GM18951 (cell line): Measurements from ENCODE around the gene ASCC3.
"Not testable (repeated sequence)": the region's sequence is repeated elsewhere in the genome, so short reads cannot be mapped to it uniquely, and the experiment has no call there.

Source experiments
- POLR2A ChIP-seq: IDR thresholded peaks from 4 replicates; pipeline ENCODE4 v1.6.1; 2011; ENCODE audit warnings: mild to moderate bottlenecking; ENCODE audit not compliant: insufficient read length, insufficient read depth; ENCODE audit errors: extremely low read depth
- in situ Hi-C: fragments of 300-500 bp; cut with MboI; formaldehyde crosslinking; loops from one replicate; pipeline ENCODE4 v1.12.0; 2022; ENCODE audit warnings: low sequenced_read_pairs, mixed read lengths, inconsistent platforms; ENCODE audit not compliant: unreplicated experiment

Gene ASCC3

DNA sequence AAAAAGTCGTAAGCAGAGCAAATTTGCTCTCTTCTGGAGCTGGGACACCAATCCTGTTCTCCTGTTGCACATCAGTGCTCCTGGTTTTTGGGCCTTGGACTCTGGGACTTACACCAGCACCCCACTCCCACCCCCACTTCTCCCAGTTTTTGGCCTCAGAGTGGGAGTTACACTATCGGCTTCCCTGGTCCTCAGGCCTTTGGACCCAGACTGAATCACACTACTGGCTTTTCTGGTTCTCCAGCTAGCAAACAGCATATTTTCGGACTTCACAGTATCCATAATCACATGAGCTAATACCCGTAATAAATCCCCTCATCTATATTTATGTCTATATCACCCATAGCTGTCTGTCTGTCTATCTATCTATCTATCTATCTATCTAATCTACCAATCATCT is 23.2 kb upstream of the ASCC3 start:
- TF ChIP-seq POLR2A = no peak
- in situ Hi-C loops = no loop called here

DNA sequence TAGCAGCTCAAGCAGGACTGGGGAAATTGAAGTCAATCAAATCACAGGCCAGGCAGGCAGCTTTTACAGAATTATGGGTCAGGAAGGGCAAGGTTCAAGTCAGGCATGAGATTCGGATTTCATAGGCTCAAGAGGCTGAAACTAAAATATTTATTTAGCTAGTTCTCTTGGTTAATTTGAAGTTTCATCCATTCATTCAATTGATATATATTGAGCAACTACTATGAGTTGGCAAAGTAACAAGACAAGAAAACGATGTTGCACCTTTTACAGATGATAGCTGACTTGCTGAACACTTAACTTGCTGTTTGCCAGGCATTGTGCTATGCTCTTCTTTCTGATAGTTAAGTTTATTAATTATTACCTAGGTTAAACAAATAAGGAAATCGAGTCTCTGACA is 20.5 kb upstream of the ASCC3 start:
- in situ Hi-C loops = no loop called here
- no peak for TF ChIP-seq POLR2A

DNA sequence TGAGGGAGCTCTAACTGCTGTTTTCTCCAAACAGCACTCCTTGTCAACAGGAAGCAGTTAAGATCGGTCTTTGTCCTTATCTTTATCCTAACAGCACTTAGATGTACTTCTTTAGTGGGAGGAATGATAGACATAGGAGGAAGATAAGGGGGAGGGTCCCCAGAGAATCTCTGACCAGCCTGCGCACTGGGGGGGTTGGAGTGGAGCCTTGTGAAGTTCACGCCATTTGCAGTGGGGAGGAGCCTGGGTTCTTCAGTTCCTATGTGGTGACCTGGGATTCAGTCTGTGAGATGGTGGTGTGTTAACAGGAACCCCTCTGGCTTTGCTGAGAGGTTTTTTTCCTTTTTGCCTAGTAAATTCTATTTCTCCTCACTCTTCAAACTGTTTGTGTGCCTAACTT is 18.1 kb upstream of the ASCC3 start:
- in situ Hi-C loops = no loop called here
- no peak for TF ChIP-seq POLR2A

DNA sequence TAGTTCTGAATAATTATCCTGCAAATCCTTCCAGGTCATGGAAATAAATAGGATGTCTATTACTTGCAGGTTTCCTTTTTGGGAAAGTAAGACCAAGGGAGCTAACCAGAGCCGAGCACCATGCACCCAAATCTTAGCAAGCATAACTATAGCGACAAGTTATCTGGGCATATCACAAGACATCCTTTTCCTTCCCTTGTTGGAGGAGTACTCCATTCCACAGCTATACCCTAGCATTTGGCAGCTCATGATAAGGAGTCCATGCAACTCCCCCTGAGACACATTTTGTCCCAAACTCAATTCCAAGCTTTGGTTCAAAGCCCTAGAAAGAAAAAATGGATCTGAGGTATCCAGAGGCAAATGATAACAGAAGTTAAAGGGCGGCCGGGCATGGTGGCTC is 16.5 kb upstream of the ASCC3 start:
- in situ Hi-C loops = no loop called here
- TF ChIP-seq POLR2A = no peak

DNA sequence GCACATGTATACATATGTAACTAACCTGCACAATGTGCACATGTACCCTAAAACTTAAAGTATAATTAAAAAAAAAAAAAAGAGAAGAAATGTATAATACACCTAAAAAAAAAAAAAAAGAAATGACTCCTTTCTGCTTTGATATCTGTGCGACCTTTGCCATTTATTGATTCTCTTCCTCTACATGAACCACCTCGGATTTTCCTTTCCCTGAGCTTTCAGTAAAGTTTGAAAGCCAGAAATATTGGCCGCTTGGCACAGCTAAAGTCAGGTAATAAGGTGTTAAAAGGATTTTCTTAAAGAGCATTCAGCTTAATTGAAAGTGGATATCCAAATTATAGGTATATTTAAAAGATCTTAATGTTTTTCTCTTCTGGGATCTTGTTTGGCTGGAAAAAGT is 12.6 kb upstream of the ASCC3 start:
- in situ Hi-C loops = no loop called here
- TF ChIP-seq POLR2A = no peak

DNA sequence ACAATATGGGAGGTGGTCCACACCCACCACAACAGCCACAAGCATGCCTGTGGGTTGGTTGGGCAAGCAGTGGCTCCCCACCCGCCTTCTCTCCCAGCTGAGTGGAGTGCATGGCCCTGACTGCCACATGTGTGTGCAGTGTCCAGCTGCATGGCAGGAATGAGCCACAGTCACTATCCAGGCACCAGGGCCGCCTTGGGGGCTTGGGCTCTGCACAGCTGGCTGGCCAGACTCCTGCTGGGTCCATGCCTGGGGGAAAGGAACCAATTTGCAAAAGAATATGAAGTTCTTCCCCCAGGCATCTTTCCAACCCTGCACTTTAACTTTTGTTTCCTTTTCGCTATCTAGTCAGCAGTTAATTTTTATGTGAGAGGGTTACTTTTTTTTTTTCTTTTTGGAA is 11.6 kb upstream of the ASCC3 start:
- no peak for TF ChIP-seq POLR2A
- in situ Hi-C loops = no loop called here

DNA sequence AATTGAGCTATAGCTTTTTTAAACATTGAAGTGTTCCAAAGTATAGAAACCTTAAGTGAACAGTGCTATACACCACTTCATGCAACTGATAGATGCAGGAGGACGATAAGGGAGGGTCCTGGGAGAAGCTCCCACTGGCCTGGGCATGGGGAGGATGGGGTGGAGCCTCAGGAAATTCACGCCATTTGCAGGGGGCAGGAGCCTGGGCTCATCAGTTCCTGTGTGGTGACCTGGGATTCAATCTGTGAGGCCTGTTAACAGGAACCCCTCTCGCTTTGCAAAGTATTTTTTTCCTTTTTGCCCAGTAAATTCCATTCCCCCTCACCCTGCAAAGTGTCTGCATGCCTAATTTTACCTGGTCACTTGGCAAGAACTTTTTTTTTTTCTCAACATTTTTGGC is 11.0 kb upstream of the ASCC3 start:
- TF ChIP-seq POLR2A = no peak
- in situ Hi-C loops = no loop called here

DNA sequence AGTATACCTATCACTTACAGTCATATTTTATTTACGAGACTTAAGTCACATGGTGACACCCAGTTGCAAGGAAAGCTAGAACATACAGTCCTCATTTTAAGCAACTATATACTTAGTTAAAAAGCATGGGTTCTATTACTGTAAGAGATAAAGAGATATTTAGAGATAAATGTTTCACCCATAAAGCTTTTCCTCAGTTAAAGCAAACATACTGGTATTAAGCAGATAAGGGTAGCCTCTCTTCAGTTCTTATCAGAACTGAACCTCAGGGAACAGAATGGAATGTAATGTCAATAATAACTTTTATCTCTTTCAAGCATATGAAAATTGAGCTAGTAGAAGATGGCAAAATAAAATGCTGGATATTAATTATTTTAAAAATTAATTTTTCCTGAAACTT is 9.9 kb upstream of the ASCC3 start:
- in situ Hi-C loops = no loop called here
- no peak for TF ChIP-seq POLR2A

DNA sequence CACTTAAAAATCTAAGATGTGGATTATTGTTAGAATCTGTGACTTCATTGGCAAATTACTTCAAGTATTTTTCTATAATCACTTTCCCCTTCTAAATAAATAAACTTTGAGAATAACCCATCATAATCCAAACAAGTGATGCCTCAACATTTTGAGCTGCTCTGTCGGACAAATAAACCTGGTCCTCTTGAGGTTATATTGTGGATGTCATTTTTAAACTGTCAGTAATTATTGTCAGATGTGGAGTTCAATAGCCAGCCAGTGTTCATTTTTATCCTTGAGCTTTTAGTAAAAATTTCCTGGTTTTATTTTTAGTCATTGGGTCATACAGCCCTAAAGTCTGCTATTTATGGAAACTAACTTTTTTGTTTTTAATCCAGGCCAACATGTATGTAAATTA is 9.5 kb upstream of the ASCC3 start:
- in situ Hi-C loops = not testable (repeated sequence)

DNA sequence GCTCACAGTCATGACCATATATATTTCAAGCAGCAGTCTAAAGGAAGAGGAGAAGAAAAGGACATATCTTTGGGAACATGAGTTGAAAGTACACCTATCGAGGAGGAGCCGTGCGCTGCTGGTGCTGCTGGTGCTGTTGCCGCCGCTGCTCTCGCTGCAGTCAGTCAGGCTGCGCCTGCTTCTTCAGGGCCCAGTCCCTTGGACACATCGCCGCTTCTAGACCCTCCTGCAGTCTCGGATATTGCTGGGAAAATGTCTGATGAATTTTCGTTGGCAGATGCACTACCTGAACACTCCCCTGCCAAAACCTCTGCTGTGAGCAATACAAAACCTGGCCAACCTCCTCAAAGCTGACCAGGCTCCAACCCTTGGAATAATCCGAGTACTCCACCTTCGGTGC is 8.2 kb upstream of the ASCC3 start:
- no peak for TF ChIP-seq POLR2A
- in situ Hi-C loops = no loop called here

DNA sequence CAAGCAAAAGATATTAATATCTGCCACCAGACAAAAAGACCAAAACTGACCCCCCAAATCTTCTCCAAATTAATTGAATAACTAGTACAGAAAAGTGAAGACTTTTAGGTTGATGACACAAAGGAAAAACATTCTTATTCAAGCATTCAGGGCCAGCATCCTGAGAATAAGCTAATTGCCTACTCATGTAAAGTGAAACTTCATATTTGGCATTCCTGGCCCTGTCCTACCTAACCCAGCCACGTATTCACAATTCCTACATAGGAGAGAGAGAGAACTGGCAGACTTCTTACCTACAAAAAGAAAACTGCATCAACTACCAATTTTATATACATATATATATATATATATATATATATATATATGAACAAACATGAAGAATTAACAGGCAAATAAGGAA is 4.9 kb upstream of the ASCC3 start:
- in situ Hi-C loops = no loop called here

DNA sequence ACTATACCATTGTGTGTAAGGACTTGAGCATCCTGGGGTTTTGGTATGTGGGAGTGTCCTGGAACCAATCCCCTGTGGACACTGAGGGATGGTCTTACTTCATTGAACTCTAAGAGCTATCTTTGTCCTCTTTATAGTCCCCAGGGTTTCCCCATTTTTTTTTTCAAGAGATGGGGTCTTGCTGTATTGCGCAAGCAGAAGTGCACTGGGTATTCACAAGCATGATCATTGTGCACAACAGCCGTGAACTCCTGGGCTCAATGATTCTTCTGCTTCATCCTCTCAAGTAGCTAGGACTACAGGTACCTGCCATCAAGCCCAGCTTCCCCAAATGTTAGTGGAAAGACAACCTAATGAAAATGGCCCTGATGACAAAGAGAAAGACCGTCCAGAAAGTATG is 2.2 kb upstream of the ASCC3 start:
- in situ Hi-C loops = no loop called here

More for the DNA sequence above, 4.9 kb upstream of the ASCC3 start:
- TF ChIP-seq POLR2A = no peak

DNA sequence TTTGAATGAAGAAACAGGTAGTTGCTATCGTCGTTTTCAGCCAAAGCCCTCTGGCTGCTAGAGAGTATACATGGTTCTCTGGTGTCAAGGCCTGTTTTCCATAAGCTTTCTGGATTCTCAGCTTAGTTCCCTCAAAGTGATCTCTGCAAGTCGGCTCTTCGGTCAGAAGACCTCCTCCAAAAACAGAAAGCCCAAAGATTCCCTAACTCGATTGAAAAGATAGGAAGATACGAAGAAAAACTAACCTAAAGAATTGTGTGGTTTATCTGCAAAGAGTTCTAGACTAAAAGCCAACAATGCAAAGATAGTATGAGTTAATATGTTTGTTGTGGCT is 545 bp upstream of the ASCC3 start:
- in situ Hi-C loops = no loop called here

More for the DNA sequence above, 2.2 kb upstream of the ASCC3 start:
- TF ChIP-seq POLR2A = no peak

DNA sequence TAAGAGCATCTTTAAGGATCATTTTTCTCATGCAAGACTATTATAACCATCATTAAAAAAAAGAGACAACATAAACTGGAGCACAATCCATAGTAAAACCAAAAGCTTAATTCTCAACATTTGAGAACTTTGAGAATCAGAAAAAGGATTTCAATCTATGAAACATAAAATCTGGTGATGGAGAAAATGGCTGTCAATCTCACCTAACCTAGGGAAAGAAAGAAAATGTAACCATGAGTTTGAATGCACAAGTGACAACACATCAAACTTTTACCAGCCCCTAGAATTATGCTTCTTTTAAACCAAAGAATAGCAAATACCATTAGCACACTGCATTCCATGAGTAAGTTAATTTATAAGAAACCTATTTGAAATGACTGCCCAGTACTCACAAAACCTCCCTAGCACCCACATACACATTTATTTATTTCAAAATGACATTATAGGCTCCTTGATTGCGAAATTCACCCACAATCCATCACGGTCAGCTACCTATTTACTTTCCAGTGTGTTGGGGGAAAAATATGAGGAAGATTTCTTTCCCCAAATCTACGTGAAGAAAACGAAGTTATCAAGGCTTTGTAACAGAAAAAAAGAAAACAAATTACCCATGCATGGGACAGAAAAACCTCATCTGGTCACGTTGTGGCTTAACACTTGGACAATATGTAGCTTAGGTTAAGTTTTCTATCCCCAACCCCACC is 828 bp downstream of the ASCC3 start:
- no peak for TF ChIP-seq POLR2A
- in situ Hi-C loops = no loop called here

More for the DNA sequence above, 545 bp upstream of the ASCC3 start:
- TF ChIP-seq POLR2A = no peak

DNA sequence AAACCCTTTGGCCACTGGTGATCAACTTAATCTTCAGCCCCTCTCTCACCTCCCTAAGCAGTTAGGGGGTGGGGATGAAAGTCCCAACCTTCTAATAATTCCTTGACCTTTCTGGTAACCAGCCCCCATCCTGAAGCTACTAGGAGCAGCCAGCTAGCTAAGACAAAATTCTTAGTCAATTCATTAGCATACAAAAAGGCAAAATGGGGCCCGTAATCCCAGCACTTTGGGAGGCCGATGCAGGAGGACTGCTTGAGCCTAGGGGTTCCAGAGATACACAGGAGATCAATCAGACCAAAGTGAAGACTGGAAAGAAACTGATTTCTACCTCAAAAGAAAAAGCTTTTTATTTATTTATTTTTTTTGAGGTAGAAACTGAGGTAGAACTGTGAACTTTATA is 1.8 kb downstream of the ASCC3 start:
- TF ChIP-seq POLR2A = no peak
- in situ Hi-C loops = no loop called here
